Smooth muscle cell (in vitro differentiated cells): Measurements from ENCODE around the gene STBD1. TPM values are rescaled to one million over a fixed set of nuclear protein-coding genes. Genes with fewer than 3 reads are reported as not detected.

Experiments
- DNase-seq: peaks from one replicate; lab custom pipeline; 2025; ENCODE audit not compliant: unreplicated experiment; lab: John Stamatoyannopoulos, UW
- H2AFZ ChIP-seq: fragments of 200-600 bp; sonication (generic); 2 replicates; pipeline ENCODE4 v1.6.0; 2016; ENCODE audit warnings: antibody characterized with exemption, low read depth, mild to moderate bottlenecking
- H3F3A ChIP-seq: fragments of 200-600 bp; sonication (generic); 2 replicates; pipeline ENCODE4 v1.6.0; 2017; ENCODE audit warnings: antibody characterized with exemption, low read depth
- H3K27ac ChIP-seq: fragments of 200-600 bp; sonication (generic); 2 replicates; pipeline ENCODE4 v1.5.1; 2016; ENCODE audit warnings: low read depth, mild to moderate bottlenecking
- H3K27me3 ChIP-seq: fragments of 200-600 bp; sonication (generic); 2 replicates; pipeline ENCODE4 v1.6.1; 2016; ENCODE audit warnings: low read depth, mild to moderate bottlenecking
- H3K36me3 ChIP-seq: fragments of 200-600 bp; sonication (generic); 2 replicates; pipeline ENCODE4 v1.5.1; 2016; ENCODE audit warnings: low read depth
- H3K4me1 ChIP-seq: fragments of 200-600 bp; sonication (generic); 2 replicates; pipeline ENCODE4 v1.5.1; 2016; ENCODE audit warnings: low read depth
- H3K4me2 ChIP-seq: fragments of 200-600 bp; sonication (generic); 2 replicates; pipeline ENCODE4 v1.6.0; 2016; ENCODE audit warnings: mild to moderate bottlenecking
- H3K4me3 ChIP-seq: fragments of 200-600 bp; sonication (generic); 2 replicates; pipeline ENCODE4 v1.5.1; 2016; ENCODE audit warnings: mild to moderate bottlenecking
- H3K79me2 ChIP-seq: fragments of 200-600 bp; sonication (generic); 2 replicates; pipeline ENCODE4 v1.6.0; 2016; ENCODE audit warnings: low read depth, mild to moderate bottlenecking
- H3K9ac ChIP-seq: fragments of 200-600 bp; sonication (generic); 2 replicates; pipeline ENCODE4 v1.6.0; 2016; ENCODE audit warnings: low read depth
- H3K9me3 ChIP-seq: fragments of 200-600 bp; sonication (generic); replicated peaks from 2 replicates; pipeline ENCODE4 v1.5.1; 2016; ENCODE audit warnings: low read depth
- H4K20me1 ChIP-seq: fragments of 200-600 bp; sonication (generic); 2 replicates; pipeline ENCODE4 v1.6.0; 2016; ENCODE audit warnings: low read depth
- CTCF ChIP-seq: fragments of 200-600 bp; sonication (generic); IDR thresholded peaks from 2 replicates; pipeline ENCODE4 v1.5.1; 2017; ENCODE audit warnings: borderline replicate concordance, mild to moderate bottlenecking, antibody characterized with exemption; ENCODE audit not compliant: insufficient read depth, poor library complexity, severe bottlenecking
- whole genome bisulfite sequencing: methylation state at CpG from one replicate; pipeline ENCODE4 v1.1.7; 2016; ENCODE audit warnings: low lambda C conversion rate; 5-methylcytosine and 5-hydroxymethylcytosine counted together
- polyA plus RNA-seq: library from polyadenylated mRNA; unstranded; fragments of >200 nt; fragmentation: Nextera tagmentation; extraction: Ambion mirVana; gene quantifications from 2 replicates; pipeline ENCODE4 v1.2.1, GENCODE V29; 2016
- total RNA-seq: library from RNA; depleted of rRNA; stranded (reverse); fragments of >200 nt; gene quantifications from 2 replicates; pipeline ENCODE4 v1.2.3, GENCODE V29; 2014

The STBD1 gene
- total and polyA plus RNA-seq, 2 experiments from 2014 or later = 7.5 to 14.3 TPM

GRCh38 chr4:76322236-76322635, 15.7 kb downstream of the STBD1 start:
- H3K27me3 ChIP-seq = no peaks in the 10 kb centered on the region

GRCh38 chr4:76325072-76325471, 18.5 kb downstream of the STBD1 start:
- Histone ChIP-seq H4K20me1 (no peaks in the 10 kb centered on the region), H3F3A (no peaks in the 10 kb centered on the region), H3K4me3 (no peak overlapping the region), H3K79me2 (no peaks in the 10 kb centered on the region), H2AFZ (no peak overlapping the region), H3K9ac (no peak overlapping the region), H3K27ac (no peak overlapping the region), H3K27me3 (no peaks in the 10 kb centered on the region), H3K9me3 (no peaks in the 10 kb centered on the region), H3K4me2 (no peak overlapping the region), H3K36me3 (no peaks in the 10 kb centered on the region), H3K4me1 (no peaks in the 10 kb centered on the region)
- no peak for TF ChIP-seq CTCF
- DNase-seq = no peak

More at GRCh38 chr4:76322236-76322635, 15.7 kb downstream of the STBD1 start:
- Histone ChIP-seq H3K9me3 (no peaks in the 10 kb centered on the region), H3K4me3 (no peak overlapping the region), H3K4me1 (no peaks in the 10 kb centered on the region), H3K9ac (no peak overlapping the region), H3F3A (no peaks in the 10 kb centered on the region), H3K27ac (no peak overlapping the region), H2AFZ (no peak overlapping the region), H3K79me2 (no peaks in the 10 kb centered on the region), H3K36me3 (peaks cover 4% of the 10 kb centered on the region), H3K4me2 (no peak overlapping the region), H4K20me1 (no peaks in the 10 kb centered on the region)
- DNase-seq = no peak
- no peak for TF ChIP-seq CTCF
- 81% methylated on average over 3 of the region's 3 CpGs for WGBS

- H4K20me1 ChIP-seq = no peaks in the 10 kb centered on the region
- H3K27ac ChIP-seq = no peak overlapping the region
- no peaks in the 10 kb centered on the region for H3K36me3 ChIP-seq
- no peaks in the 10 kb centered on the region for H3F3A ChIP-seq
- H3K4me1 ChIP-seq = no peaks in the 10 kb centered on the region
- H3K4me3 ChIP-seq = no peak overlapping the region
- H3K79me2 ChIP-seq = no peaks in the 10 kb centered on the region
- TF ChIP-seq CTCF = no peak
- H2AFZ ChIP-seq = no peak overlapping the region
- H3K9ac ChIP-seq = no peak overlapping the region
- H3K9me3 ChIP-seq = no peaks in the 10 kb centered on the region
- DNase-seq = no peak
- H3K4me2 ChIP-seq = no peak overlapping the region
- no peaks in the 10 kb centered on the region for H3K27me3 ChIP-seq
These were observed 20.0 kb downstream of the STBD1 start for GRCh38 chr4:76326515-76326914.

GRCh38 chr4:76334885-76335284, 28.4 kb downstream of the STBD1 start:
- TF ChIP-seq CTCF = no peak
- Histone ChIP-seq H3K4me2 (no peak overlapping the region), H3K9me3 (no peaks in the 10 kb centered on the region), H3K36me3 (no peaks in the 10 kb centered on the region), H3K9ac (no peak overlapping the region), H3K79me2 (no peaks in the 10 kb centered on the region), H3K27me3 (no peaks in the 10 kb centered on the region), H4K20me1 (no peaks in the 10 kb centered on the region), H3K4me3 (no peak overlapping the region), H3K27ac (no peak overlapping the region), H2AFZ (no peak overlapping the region), H3F3A (no peaks in the 10 kb centered on the region), H3K4me1 (no peaks in the 10 kb centered on the region)
- WGBS = 80% methylated on average over 3 of the region's 3 CpGs
- DNase-seq = no peak
